Spleen (tissue), 11 donors: Measurements from ENCODE around the gene FILIP1L. TPM values are rescaled to one million over a fixed set of nuclear protein-coding genes. Genes with fewer than 3 reads are reported as not detected.
A peak's percentile ranks its signal among the peaks of the same experiment; 100 is the strongest.

ENCODE experiments used
- DNase-seq: peaks from one replicate; pipeline ENCODE4 v3.0.0-alpha.2; 2020
- H3K27ac ChIP-seq, 8 donors: fragments of 200-600 bp; sonication (generic) in 7 of 8; 1 replicate in 4 of 8; 2 replicates in 4 of 8; pipeline versions ENCODE4 v1.5.0 to v1.8.0; 2016 to 2021; ENCODE audit warnings: inconsistent platforms in 4 of 8, mild to moderate bottlenecking in 4 of 8, moderate library complexity in 1 of 8
- H3K27me3 ChIP-seq, 7 donors: fragments of 200-600 bp; sonication (generic) in 6 of 7; replicated peaks in 1 of 7; 1 replicate in 4 of 7; 2 replicates in 3 of 7; pipeline versions ENCODE4 v1.5.0 to v1.8.0; 2016 to 2021; ENCODE audit warnings: inconsistent platforms in 3 of 7, mild to moderate bottlenecking in 1 of 7
- H3K36me3 ChIP-seq, 6 donors: fragments of 200-600 bp; sonication (generic) in 5 of 6; 1 replicate in 4 of 6; 2 replicates in 2 of 6; pipeline versions ENCODE4 v1.5.0 to v1.8.0; 2016 to 2021; ENCODE audit warnings: inconsistent platforms in 2 of 6
- H3K4me1 ChIP-seq, 6 donors: fragments of 200-600 bp; sonication (generic) in 5 of 6; 1 replicate in 3 of 6; 2 replicates in 3 of 6; pipeline versions ENCODE4 v1.5.0 to v1.8.0; 2016 to 2021; ENCODE audit warnings: inconsistent platforms in 3 of 6
- H3K4me3 ChIP-seq, 8 donors: fragments of 200-600 bp; sonication (generic) in 7 of 8; 1 replicate in 4 of 8; 2 replicates in 4 of 8; pipeline versions ENCODE4 v1.5.0 to v1.8.0; 2016 to 2021; ENCODE audit warnings: inconsistent platforms in 4 of 8, mild to moderate bottlenecking in 4 of 8, moderate library complexity in 2 of 8
- H3K9me3 ChIP-seq, 8 donors: fragments of 200-600 bp; sonication (generic) in 7 of 8; 1 replicate in 4 of 8; 2 replicates in 4 of 8; pipeline versions ENCODE4 v1.5.0 to v1.8.0; 2016 to 2021; ENCODE audit warnings: inconsistent platforms in 4 of 8
- POLR2A ChIP-seq, 3 donors: fragments of 450-650 bp; IDR thresholded peaks; one replicate each; pipeline ENCODE4 v1.5.1; 2017; ENCODE audit warnings: antibody characterized with exemption in 3 of 3, mild to moderate bottlenecking in 1 of 3
- POLR2AphosphoS5 ChIP-seq, 3 donors: sonication (generic); formaldehyde crosslinking; IDR thresholded peaks; one replicate each; pipeline ENCODE4 v1.5.1; 2017; ENCODE audit warnings: antibody characterized with exemption in 3 of 3
- WGBS, 5 donors: extraction: QIAGEN DNeasy Blood & Tissue Kit in 3 of 5; methylation state at CpG; one replicate each; pipeline versions ENCODE4 v1.1.5 to v1.1.7; 2013 to 2018; 5-methylcytosine and 5-hydroxymethylcytosine counted together
- intact Hi-C: fragments of 100-400 bp; cut with DNase I; formaldehyde crosslinking; loops from one replicate; pipeline ENCODE4 v1.15.0; 2023; ENCODE audit warnings: low total_unique reads
- polyA plus RNA-seq, 3 donors: library from polyadenylated mRNA; stranded (reverse); fragments of 200-250 nt; gene quantifications; one replicate each; pipeline ENCODE4 v1.2.1, GENCODE V29; 2013
- total RNA-seq, 7 donors: library from RNA; depleted of rRNA in 3 of 7; stranded (reverse); fragments of >200 nt in 3 of 7; fragmentation: NEBNext Ultra II Directional in 4 of 7; extraction: Animal tissue kit (Norgen Biotek cat#: 25700) in 4 of 7; gene quantifications; one replicate each; pipeline versions ENCODE4 v1.1.0 to v1.2.1, GENCODE V29; 2016 to 2021
- TF ChIP-seq, protein P1 (sequence below), 11 experiments: fragments of 200-600 bp in 7 of 11; fragments of 450-650 bp in 4 of 11; sonication (generic) in 4 of 11; IDR thresholded peaks in 8 of 11; conservative IDR thresholded peaks in 3 of 11; 1 replicate in 7 of 11; 2 replicates in 4 of 11; pipeline versions ENCODE4 v1.4.0 to v1.8.0; 2016 to 2021; ENCODE audit warnings: antibody characterized with exemption in 11 of 11, inconsistent platforms in 4 of 11, mild to moderate bottlenecking in 1 of 11
- donor health status: healthy with polysubstance abuse.
- donor health status: DM: no; HTN: no; CAD: no; lungs with moderate emphysema.
- donor health status: DM: no; HTN: no; CAD: no.
- donor health status: Bipolar disorder and iron deficiency.
- donor health status: healthy.
- donor health status: DM: no; HTN: no; CAD: no.
- donor health status: DM: yes; HTN: yes; CAD: no.

Gene FILIP1L
- total and polyA plus RNA-seq, 10 donors, result 11.1 to 47.7 (median 30.9) TPM

- TF ChIP-seq POLR2A (IDR thresholded peaks at IDR 0.05) (no peak), POLR2AphosphoS5 (IDR thresholded peaks at IDR 0.05) (no peak)
- TF ChIP-seq, protein P1, sequence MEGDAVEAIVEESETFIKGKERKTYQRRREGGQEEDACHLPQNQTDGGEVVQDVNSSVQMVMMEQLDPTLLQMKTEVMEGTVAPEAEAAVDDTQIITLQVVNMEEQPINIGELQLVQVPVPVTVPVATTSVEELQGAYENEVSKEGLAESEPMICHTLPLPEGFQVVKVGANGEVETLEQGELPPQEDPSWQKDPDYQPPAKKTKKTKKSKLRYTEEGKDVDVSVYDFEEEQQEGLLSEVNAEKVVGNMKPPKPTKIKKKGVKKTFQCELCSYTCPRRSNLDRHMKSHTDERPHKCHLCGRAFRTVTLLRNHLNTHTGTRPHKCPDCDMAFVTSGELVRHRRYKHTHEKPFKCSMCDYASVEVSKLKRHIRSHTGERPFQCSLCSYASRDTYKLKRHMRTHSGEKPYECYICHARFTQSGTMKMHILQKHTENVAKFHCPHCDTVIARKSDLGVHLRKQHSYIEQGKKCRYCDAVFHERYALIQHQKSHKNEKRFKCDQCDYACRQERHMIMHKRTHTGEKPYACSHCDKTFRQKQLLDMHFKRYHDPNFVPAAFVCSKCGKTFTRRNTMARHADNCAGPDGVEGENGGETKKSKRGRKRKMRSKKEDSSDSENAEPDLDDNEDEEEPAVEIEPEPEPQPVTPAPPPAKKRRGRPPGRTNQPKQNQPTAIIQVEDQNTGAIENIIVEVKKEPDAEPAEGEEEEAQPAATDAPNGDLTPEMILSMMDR (IDR thresholded peaks at IDR 0.05 in 8 of 11, conservative IDR thresholded peaks at IDR 0.05 in 3 of 11), result no peak
- Histone ChIP-seq H3K27me3 (no peaks in the 10 kb centered on the region), H3K36me3 (no peaks in the 10 kb centered on the region), H3K9me3 (no peaks in the 10 kb centered on the region), H3K4me1 (peaks cover 0 to 31% (median 13%) of the 10 kb centered on the region in 6 donors), H3K27ac (no peak overlapping the region), H3K4me3 (no peak overlapping the region)
- DNase-seq, result no peak
- WGBS, 5 donors, result 94 to 100% (median 98%) methylated on average over 2 of the region's 2 CpGs
- intact Hi-C loops, result no loop called here
Observed at GRCh38 chr3:100100425-100100824, 13.9 kb downstream of the FILIP1L start.

- TF ChIP-seq POLR2A (IDR thresholded peaks at IDR 0.05), result no peak
- TF ChIP-seq, protein P1 (IDR thresholded peaks at IDR 0.05 in 8 of 11, conservative IDR thresholded peaks at IDR 0.05 in 3 of 11), result no peak
- Histone ChIP-seq H3K4me3 (no peak overlapping the region), H3K27ac (no peak overlapping the region), H3K4me1 (peaks cover 0 to 25% (median 11%) of the 10 kb centered on the region in 6 donors), H3K27me3 (no peaks in the 10 kb centered on the region), H3K9me3 (no peaks in the 10 kb centered on the region), H3K36me3 (no peaks in the 10 kb centered on the region)
- no peak for DNase-seq
- 89 to 95% (median 93%) methylated on average over 2 of the region's 2 CpGs for WGBS, 5 donors
- intact Hi-C loops, result no loop called here
Observed at GRCh38 chr3:100099621-100100020, 14.7 kb downstream of the FILIP1L start.

- DNase-seq, result no peak
- H3K36me3 ChIP-seq, result no peaks in the 10 kb centered on the region
- no peaks in the 10 kb centered on the region for H3K9me3 ChIP-seq
- intact Hi-C loops, result no loop called here
- no peak overlapping the region for H3K4me3 ChIP-seq
- peak overlapping the region in 4 of 8 donors; percentile 14 to 61 (median 35) for H3K27ac ChIP-seq
- TF ChIP-seq, protein P1 (IDR thresholded peaks at IDR 0.05 in 8 of 11, conservative IDR thresholded peaks at IDR 0.05 in 3 of 11), result no peak
- TF ChIP-seq POLR2A (IDR thresholded peaks at IDR 0.05) (no peak), POLR2AphosphoS5 (IDR thresholded peaks at IDR 0.05) (no peak)
- peaks cover 0 to 18% (median 11%) of the 10 kb centered on the region in 6 donors for H3K4me1 ChIP-seq
- H3K27me3 ChIP-seq, result no peaks in the 10 kb centered on the region
Observed at GRCh38 chr3:100098784-100099070, 15.6 kb downstream of the FILIP1L start.

DNA sequence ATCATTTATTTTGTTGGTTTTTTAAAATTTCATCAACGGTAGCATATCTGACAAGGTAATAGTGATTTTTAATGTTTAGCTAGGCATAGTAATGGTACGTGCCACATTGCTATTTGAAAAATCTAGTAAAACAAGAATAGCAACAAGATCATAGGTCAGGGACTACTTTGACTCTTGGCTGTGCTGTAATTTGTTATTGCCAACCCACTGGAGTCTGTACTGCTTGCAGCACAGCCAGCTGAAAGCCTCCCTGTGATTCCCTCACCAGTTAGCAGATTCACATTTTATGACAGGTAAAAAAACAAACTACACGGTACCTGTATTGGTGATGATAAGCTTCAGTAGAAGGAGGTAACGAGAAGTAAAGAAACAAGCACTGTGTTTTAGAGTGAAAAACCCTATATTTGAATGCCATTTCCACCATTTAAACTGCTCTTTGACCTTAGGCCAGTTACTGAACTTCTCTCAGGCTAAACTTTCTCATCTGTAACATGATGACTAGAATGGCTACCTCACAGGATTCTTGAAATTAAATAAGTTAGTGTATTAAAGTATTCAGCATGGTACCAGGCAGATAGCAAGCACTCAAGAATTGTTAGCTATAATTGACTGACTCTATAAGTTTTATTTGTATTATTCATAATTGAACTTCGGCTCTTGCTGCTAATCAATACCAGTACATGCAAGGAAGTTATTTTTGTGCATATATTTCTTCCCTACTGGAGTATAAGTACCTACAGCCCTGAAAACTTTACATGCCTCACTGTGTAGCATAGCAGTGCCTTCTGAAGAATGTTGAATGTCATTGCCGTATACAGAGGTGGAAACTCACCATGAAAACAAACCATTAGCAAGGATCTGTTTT, 16.1 kb downstream of the FILIP1L start:
- Histone ChIP-seq H3K27me3 (no peaks in the 10 kb centered on the region), H3K27ac (peak overlapping the region in 6 of 8 donors; percentile 6 to 61 (median 20)), H3K4me1 (peaks cover 0 to 18% (median 11%) of the 10 kb centered on the region in 6 donors), H3K9me3 (no peaks in the 10 kb centered on the region), H3K4me3 (no peak overlapping the region), H3K36me3 (no peaks in the 10 kb centered on the region)
- intact Hi-C loops, result no loop called here
- TF ChIP-seq, protein P1 (IDR thresholded peaks at IDR 0.05 in 8 of 11, conservative IDR thresholded peaks at IDR 0.05 in 3 of 11), result no peak
- no peak for TF ChIP-seq POLR2AphosphoS5 (IDR thresholded peaks at IDR 0.05)
- no peak for TF ChIP-seq POLR2A (IDR thresholded peaks at IDR 0.05)
- no peak for DNase-seq
- 72 to 86% (median 79%) methylated on average over 6 of the region's 6 CpGs for WGBS, 5 donors
